HEK293T (cell line): ENCODE results near the gene NPHP3.

Experiments used
- BHLHE40 ChIP-seq: fragments of 450-650 bp; IDR thresholded peaks from 2 replicates; pipeline ENCODE4 v1.6.1; 2016; ENCODE audit warnings: mild to moderate bottlenecking, moderate library complexity, borderline replicate concordance
- CTBP1 ChIP-seq: fragments of 450-650 bp; IDR thresholded peaks from 2 replicates; pipeline ENCODE4 v1.6.1; 2016; ENCODE audit warnings: borderline replicate concordance
- ELF4 ChIP-seq: fragments of 450-650 bp; IDR thresholded peaks from 2 replicates; pipeline ENCODE4 v1.6.1; 2017; ENCODE audit warnings: antibody characterized with exemption
- L3MBTL2 ChIP-seq: fragments of 450-650 bp; conservative IDR thresholded peaks from 2 replicates; pipeline ENCODE4 v1.6.1; 2016; ENCODE audit warnings: mild to moderate bottlenecking
- NFRKB ChIP-seq: fragments of 450-650 bp; IDR thresholded peaks from 2 replicates; pipeline ENCODE4 v1.6.1; 2016; ENCODE audit warnings: mild to moderate bottlenecking, moderate library complexity
- SP1 ChIP-seq: fragments of 450-650 bp; IDR thresholded peaks from 2 replicates; pipeline ENCODE4 v1.6.1; 2017
- SUZ12 ChIP-seq: fragments of 450-650 bp; IDR thresholded peaks from 2 replicates; pipeline ENCODE4 v1.6.1; 2016; ENCODE audit warnings: mild to moderate bottlenecking
- ZNF384 ChIP-seq: fragments of 450-650 bp; IDR thresholded peaks from 2 replicates; pipeline ENCODE4 v1.6.1; 2016
- TF ChIP-seq, protein P1 (sequence below): fragments of 450-650 bp; IDR thresholded peaks from 2 replicates; pipeline ENCODE4 v1.6.1; 2016

DNA sequence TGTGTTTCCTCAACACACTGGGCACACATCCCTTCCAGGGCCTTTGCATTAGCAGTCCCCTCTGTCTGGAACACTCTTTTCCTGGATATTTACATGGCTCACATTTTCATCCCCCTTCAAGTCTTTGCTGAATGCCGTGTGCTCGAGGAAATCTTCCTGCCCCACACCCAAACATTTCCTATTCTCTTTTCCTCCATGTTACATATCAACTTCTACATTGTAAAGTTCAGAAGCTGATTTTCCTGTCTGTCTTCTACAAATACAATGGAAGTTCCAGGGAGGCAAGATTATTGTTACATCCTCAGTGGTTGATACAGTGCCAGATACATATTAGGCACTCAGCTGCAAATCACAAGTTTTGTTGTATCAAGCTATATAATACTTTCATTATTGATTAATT, 66.7 kb downstream of the NPHP3 start:
- no peak for TF ChIP-seq NFRKB
- TF ChIP-seq L3MBTL2: no peak
- TF ChIP-seq CTBP1: no peak
- no peak for TF ChIP-seq SUZ12
- TF ChIP-seq ELF4: no peak
- no peak for TF ChIP-seq BHLHE40
- no peak for TF ChIP-seq SP1
- TF ChIP-seq, protein P1, sequence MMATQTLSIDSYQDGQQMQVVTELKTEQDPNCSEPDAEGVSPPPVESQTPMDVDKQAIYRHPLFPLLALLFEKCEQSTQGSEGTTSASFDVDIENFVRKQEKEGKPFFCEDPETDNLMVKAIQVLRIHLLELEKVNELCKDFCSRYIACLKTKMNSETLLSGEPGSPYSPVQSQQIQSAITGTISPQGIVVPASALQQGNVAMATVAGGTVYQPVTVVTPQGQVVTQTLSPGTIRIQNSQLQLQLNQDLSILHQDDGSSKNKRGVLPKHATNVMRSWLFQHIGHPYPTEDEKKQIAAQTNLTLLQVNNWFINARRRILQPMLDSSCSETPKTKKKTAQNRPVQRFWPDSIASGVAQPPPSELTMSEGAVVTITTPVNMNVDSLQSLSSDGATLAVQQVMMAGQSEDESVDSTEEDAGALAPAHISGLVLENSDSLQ: no peak
- no peak for TF ChIP-seq ZNF384
